ENCODE data around the gene HSPG2. TPM values are rescaled to one million over a fixed set of nuclear protein-coding genes. Genes with fewer than 3 reads are reported as not detected.
A peak's percentile ranks its signal among the peaks of the same experiment; 100 is the strongest.
"Not testable (repeated sequence)": the region's sequence is repeated elsewhere in the genome, so short reads cannot be mapped to it uniquely, and the experiment has no call there.

HSPG2 gene
- total RNA-seq, 1 experiment from 2014 or later: 14.7 TPM

DNA sequence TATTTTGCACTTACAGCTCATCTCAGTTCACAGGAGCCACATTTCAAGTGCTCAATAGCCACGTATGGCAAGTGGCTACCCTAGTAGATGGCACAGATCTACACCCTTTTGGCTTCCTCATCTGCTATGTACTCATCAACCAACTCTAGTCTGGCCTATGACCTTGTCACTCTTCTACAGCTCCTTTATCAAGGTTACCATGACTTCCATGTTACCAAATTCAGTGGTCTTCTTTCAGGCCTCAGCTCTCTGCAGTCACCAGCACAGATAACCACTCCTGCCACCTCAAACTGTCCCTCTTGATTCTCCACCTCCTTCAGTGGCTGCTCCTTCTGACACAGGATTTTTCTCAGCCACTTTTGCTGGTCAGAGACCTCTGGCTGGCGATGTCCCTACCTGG, 142.5 kb downstream of the HSPG2 start:
- DNase-seq (ENCODE audit: low read depth): no peak

DNA sequence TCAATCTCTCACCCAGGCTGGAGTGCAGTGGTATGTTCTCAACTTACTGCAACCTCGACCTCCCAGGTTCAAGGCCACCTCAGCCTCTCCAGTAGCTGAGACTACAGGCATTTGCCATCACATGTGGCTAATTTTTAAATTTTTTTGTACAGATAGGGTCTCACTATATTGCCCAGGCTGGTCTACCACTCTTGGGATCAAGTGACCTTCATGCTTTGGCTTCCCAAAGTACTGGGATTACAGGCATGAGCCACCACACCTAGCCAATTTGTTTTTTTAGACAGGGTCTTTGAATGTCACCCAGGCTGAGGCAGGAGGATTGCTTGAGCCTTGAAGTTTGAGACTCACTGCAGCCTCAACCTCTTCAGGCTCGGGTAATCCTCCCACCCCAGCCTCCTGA, 144.0 kb downstream of the HSPG2 start:
- no peak for DNase-seq (ENCODE audit: low read depth)

DNA sequence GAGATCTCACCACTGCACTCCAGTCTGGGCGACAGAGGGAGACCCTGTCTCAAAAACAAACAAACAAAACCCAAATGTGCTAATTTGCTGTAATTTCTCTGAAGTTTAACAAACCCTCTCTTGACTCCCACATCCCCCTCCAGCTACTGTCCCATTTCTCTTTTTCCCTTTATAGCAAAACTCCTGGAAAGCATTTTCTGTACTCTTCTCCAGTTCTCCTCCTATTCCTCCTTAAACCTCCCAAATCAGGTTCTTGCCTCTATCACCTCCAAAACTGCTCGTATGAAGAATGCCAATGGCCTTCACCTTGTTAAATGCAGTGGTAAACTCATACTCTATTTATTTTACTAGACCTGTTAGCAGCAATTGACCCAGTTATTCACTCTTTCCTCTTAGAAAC, 150.5 kb downstream of the HSPG2 start:
- no peak for DNase-seq (ENCODE audit: low read depth)

DNA sequence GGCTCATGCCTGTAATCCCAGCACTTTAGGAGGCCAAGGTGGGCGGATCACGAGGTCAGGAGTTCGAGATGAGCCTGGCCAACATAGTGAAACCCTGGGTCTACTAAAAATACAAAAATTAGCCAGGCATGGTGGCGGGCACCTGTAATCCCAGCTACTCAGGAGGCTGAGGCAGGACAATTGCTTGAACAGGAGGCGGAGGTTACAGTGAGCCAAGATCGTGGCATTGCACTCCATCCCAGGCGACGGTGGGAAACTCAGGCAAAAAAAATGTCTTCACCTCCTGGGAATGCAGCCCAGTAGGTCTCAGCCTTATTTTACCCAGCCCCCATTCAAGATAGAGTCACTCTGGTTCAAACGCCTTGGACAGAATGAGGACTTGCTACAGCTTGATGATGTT, 151.3 kb downstream of the HSPG2 start:
- DNase-seq (ENCODE audit: low read depth): not testable (repeated sequence)

DNA sequence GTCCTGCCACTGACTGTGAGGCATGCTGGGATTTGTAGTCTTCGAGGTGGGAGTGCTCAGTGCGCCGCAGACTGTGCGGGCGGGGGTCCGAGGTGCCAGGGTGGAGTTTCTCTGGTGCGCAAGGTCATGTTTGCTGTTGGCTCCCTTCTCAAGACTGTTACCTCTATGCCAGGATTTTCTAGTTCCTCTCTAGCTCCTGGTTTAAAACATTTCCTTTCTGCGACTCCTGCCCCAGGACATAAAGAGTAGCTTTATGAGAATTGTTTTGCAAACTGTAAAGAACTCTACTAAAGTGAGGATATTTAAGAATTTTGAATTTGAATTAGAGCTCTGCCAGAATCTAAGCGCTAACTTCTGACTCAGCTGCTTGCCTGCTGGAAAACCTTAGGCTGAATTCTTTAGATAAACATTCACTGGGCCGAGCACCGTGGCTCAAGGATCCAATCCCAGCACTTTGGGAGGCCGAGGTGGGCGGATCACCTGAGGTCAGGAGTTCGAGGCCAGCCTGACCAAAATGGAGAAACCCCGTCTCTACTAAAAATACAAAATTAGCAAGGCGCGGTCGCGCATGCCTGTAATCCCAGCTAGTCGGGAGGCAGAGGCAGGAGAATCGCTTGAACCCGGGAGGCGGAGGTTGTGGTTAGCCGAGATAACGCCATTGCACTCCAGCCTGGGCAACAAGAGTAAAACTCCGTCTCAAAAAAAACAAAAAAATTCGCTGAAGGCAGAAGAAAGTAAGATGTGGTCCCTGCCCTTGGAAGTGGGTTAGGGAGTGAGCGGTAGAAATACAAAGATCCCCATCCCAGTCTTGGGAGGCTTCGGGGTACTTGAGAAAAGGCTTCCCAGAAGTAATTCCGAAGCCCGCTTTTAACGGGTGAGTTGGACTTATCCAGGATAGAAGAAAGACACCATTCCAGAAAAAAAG, 153.2 kb downstream of the HSPG2 start:
- DNase-seq (ENCODE audit: low read depth): peak; percentile 99

DNA sequence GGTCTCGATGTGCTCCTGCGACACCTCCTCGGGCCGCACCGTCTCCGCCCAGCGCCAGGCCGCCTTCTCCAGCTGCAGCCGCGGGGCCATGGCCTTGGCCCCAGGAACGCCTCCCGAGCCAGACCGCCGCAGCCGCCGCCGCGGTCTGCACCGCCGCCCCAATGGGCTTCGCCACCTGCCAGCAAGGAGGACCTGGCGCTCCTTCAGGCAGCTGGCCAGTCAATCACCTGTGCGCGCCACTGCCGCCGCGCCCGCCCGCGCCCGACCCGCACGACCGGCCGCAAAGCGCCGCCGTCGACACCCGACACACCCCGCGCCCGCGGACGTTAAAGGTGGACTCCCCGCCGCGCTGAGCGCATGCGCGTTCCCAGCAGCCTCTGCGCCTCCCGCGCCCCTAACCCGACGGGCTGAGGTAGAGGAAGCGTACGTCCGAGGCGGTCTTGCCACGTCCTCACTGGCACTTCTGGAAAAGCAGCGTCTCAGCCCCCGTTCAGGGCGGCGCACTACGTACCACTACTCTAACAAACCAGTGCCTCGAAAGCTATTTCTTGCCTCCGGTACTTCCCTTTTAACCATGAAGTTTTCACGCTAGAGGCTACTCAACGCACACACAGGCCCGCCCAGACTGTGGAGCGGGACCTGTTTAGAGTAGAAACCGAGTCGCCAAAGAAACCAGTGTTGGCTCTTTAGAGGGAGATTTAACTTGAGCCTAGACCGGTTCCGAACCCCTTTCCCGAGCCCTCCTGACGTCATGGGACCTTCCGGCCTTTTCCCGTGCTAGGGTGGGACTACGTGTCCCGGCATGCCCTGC, 154.0 kb downstream of the HSPG2 start, which contains the start of gene USP48:
Gene USP48 (minus strand): TSS at position 282 of the 811 bp plus-strand sequence. CDS start 192 bp downstream, at position 90.
- peak; percentile 99 for DNase-seq (ENCODE audit: low read depth)

DNA sequence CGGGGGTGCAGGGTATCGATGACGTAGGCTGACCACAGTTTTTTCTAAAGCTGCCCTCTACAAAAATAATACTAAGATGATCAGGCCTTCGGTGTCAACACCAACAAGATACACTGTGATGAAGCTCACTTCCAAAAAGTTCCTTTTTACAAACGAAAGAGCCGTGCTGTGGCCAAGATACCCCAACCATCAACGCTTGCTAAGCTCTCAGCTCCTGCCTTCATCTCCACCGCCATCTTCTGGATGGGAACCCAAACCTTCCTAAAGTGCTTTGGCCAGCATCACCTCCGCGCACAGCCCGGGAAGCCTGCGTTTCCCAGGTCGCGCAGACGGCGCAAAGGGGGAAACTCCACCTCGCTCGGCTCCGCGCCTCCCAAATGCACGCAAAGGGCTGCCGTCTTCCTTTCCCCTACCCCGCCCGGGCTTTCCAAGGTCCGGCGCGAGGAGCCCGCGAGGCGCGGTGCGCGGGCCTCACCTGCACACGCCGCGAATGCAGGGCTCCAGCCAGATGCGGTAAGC, 154.7 kb downstream of the HSPG2 start:
- DNase-seq (ENCODE audit: low read depth): peak; percentile 70

DNA sequence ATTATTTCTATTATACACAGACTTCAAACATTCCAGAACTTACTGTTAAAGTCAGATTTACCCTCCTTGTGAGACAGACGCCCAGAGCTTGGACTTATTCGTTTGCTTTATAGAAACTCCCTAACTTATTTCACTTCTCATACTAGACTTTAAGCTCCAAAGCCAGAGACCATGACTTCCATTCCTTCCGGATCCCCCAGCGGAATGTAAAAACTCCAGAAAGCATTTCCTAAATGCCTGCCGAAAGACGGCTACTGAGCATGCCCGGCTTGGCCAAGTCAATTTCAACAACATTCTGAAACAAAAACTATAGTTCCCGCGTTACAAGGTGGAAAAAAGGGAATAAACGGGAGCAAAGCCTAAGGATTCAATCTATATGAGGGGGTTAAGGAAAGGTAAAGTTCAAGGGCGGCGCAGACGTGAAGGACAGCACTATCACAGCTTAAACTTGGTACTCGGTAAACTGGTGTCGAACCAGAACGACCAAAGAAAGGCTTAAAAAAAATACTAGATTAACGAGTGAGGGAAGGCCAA, 155.2 kb downstream of the HSPG2 start:
- DNase-seq (ENCODE audit: low read depth): peak; percentile 47

DNA sequence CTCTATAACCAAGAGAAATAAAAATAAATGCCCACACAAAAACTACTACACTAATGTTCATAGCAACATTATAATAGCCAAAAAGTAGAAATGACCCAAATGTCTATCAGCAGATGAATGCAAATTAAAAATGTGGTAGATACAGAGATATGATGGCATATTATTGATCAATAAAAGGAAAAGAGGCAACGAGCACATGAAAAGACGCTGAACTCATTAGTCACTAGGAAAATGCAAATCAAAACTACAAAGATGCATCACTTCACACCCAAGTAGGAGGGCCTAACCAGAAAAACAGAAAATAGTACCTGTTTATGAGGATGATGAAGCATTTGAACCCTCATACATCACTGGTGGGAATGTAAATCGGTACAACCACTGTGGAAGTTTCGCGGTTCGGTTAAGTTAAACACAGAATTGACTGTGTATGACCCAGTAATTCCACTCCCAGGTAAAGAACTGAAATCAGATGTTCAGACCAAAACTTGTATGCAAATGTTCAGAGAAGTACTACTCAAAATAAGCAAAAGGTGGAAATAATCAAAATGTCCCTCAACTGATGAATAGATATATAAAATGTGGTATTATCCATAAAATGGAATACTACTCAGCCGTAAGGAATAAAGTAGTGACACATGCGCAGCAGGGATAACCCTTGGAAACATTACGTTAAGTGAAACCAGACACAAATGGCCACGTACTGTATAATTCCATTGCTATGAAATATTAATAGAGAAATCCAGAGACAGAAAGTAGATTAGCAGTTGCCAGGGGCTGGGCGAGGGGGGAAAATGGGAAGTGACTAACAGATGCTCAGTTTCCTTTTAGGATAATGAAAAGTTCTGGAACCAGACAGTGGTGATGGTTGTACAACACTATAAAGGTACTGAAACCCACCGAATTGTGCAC, 157.2 kb downstream of the HSPG2 start:
- DNase-seq (ENCODE audit: low read depth): no peak

DNA sequence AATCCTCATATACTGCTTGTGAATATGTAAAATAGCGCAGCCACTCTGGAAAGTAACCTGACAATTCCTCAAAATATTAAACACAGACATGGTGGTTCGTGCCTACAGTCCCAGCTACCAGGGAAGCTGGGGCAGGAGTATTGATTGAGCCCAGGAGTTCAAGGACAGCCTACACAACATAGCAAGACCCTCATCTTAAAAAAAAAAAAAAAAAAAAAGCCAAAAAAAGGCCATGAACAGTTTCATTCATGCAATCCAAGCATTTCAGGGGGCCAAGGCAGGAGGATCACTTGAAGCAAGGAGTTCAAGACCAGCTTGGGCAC, 158.7 kb downstream of the HSPG2 start:
- no peak for DNase-seq (ENCODE audit: low read depth)

DNA sequence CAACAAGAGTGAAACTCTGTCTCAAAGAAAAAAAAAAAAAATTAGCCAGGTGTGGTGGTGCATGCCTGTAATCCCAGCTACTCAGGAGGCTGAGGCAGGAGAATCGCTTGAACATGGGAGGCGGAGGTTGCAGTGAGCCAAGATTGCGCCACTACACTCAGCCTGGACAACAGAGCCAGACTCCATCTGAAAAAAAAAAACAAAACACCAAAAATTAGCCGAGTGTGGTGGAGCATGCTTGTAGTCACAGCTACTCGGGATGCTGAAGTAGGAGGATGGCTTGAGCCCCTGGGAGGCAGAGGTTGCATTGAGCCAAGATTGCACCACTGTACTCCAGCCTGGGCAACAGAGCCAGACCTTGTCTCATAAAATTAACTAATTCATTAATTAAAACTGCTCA, 160.2 kb downstream of the HSPG2 start:
- DNase-seq (ENCODE audit: low read depth): not testable (repeated sequence)

DNA sequence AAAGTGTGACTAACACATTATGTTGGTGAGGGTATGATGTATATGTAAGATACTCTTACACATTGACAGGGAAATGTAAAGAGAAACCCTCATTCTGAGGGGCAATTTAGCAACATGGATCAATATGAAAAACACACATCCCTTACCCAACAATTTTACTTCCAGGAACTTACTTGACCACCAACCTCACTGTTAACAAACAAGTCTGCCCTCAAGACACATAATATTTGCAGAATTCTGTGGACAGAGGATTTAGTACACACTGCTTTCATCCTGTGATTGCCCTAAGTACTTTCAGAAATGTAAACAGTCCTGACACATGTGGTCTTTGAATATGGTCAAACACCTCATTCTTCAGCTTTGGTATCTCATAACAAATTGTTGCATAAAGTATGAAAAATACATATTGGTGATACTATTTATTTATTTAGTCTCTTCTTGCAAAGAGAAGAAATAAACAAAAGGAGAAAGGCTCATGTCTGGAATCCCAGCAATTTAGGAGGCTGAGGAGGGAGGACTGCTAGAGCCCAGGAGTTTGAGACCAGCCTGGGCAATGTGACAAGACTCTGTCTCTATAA, 161.0 kb downstream of the HSPG2 start:
- DNase-seq (ENCODE audit: low read depth): no peak

DNA sequence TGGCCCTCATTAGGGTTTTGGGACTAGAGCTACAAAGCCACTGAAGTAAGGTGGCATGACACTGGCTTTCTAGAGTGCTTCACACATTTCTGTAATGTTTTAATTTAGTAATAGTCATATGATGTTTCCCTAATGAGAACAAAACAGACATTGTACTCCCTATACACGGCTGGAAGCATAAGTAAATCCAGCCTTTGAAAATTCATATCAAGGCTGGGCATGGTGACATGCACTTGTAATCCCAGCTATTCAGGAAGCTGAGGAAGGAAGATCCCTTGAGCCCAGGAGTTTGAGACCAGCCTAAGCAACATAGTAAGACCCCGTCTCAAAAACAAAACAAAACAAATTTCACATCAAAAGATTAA, 161.6 kb downstream of the HSPG2 start:
- DNase-seq (ENCODE audit: low read depth): no peak

DNA sequence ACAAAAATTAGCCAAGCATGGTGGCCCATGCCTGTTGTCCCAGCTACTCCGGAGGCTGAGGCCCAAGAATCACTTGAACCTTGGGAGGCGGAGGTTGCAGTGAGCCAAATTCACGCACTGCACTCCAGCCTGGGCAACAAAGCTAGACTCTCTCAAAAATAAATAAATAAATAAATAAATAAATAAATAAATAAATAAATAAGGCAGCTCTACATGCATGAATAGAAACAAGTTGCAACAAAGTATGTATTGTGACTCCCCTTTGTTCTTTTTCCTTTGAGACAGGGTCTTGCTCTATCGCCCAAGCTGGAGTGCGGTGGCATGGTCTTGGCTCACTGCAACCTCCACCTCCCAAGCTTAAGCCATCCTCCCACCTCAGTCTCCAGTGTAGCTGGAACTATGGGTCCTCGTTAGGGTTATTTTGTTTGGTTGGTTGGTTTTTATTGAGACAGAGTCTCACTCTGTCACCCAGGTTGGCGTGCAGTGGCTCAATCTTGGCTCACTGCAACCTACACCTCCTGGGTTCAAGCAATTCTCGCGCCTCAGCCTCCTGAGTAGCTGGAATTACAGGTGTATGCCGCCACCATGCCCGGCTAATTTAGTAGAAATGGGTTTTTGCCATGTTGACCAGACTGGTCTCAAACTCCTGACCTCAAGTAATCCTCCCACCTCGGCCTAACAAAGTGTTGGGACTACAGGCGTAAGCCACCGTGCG, 162.1 kb downstream of the HSPG2 start:
- DNase-seq (ENCODE audit: low read depth): no peak

DNA sequence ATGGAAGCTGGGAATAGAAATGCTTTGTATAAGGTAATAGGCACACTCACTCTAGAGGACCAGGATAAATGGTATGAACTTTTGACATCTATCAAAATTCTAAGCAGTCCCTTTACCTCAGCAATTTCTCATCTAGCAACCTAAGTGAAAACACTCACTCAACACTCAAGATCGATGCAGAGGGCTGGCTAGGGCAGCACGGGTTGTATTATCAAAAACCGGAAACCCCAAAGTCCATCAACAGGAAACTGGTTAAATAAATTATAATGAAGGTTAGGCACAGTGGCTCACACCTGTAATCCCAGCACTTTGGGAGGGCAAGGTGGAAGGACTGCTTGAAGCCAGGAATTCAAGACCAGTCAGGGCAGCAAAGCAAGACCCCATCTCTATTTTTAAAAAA, 163.5 kb downstream of the HSPG2 start:
- DNase-seq (ENCODE audit: low read depth): no peak

Other genes starting within 250 kb of the HSPG2 start
- gene USP48, start 154.2 kb downstream of the HSPG2 start, total RNA-seq (2014; rRNA removed; shearing (Covaris generic)): 28.6 and 29.2 TPM in 2 replicates
- not detected in 2 replicates for gene LDLRAD2, start 125.0 kb downstream of the HSPG2 start, total RNA-seq (2014; rRNA removed; shearing (Covaris generic))
- gene CELA3B, start 39.7 kb upstream of the HSPG2 start, total RNA-seq (2014; rRNA removed; shearing (Covaris generic)): not detected in 2 replicates
- gene CELA3A, start 64.3 kb upstream of the HSPG2 start, total RNA-seq (2014; rRNA removed; shearing (Covaris generic)): not detected in 2 replicates
- 404 and 424 TPM in 2 replicates for gene CDC42, start 115.4 kb upstream of the HSPG2 start, total RNA-seq (2014; rRNA removed; shearing (Covaris generic))
- gene WNT4, start 205.8 kb upstream of the HSPG2 start, total RNA-seq (2014; rRNA removed; shearing (Covaris generic)): 0.29 TPM in 1 of 2 replicates, not detected in the other

Data from Daoy (cell line).